ENCODE data around the gene RSRC1.
"Not testable (repeated sequence)": the region's sequence is repeated elsewhere in the genome, so short reads cannot be mapped to it uniquely, and the experiment has no call there.

RSRC1 gene

DNA sequence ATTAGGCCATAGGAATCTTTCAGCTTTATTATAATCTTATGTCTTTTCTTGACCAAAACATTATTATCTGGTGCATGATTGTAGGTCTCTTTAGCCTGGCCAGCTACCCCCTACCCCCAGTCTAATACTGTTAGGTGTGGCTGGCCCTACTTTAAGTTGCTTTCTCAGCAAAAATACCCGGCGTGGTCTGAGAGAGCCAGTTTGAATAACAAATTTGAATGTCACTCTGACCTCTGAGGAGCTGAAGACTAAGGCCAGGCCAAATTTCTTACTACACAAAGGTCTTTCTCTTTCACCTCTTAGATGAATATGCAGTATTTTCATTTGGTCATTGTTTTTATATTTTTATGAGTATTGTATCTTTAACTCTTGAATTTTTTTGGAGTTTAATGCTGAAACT, 272.6 kb downstream of the RSRC1 start:
- in situ Hi-C loops (cut with MboI; ENCODE audit: low sequenced_read_pairs), result no loop called here

DNA sequence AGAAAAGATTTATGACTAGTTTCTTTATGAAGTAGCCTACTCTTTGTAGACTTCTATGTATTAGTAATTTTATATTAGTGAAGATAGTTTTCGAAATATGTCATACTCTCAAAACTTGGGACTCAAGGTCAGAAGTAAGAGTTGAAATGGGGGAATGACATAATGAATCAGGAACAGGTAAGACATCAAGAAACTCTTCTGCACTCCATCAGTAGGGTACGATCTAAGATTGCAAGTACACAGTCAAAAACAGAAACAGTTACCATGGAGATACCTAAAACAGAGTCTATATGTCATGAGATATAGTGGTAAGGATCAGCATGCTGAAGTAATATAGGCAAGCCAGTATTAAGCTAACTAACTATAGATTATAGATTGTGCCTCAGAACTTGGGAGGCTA, 274.1 kb downstream of the RSRC1 start:
- in situ Hi-C loops (cut with MboI; ENCODE audit: low sequenced_read_pairs), result no loop called here

DNA sequence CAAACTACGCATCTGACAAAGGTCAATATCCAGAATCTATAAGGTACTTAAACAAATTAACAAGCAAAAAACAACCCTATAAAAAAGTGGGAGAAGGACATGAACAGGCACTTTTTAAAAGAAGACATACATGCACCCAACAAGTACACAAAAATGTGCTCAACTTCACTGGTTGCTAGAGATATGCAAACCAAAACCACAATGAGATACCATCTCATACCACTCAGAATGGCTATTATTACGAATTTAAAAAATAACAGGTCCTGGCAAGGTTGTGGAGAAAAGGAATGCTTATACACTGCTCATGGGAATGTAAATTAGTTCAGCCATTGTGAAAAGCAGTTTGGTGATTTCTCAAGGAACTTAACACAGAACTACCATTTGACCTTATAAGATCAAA, 285.5 kb downstream of the RSRC1 start:
- in situ Hi-C loops (cut with MboI; ENCODE audit: low sequenced_read_pairs), result no loop called here

DNA sequence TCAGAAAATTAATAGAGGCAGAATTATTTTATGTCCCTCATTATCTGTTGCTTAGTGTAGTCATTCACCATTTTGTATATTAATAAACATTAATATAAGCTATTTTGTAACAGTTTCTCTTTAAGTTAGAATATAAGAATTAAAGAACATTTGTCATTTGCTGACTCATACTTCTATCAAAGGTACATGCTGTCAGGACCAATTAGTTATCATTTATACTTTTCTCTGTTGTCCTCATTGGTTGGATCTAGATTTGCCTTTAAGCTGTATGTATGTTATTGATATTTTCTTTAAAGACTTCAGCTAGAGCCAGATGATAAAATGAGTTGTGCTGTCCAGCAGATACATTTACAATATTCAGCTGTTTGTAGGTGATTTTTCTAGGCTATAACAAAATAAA, 292.7 kb downstream of the RSRC1 start:
- in situ Hi-C loops (cut with MboI; ENCODE audit: low sequenced_read_pairs), result no loop called here

DNA sequence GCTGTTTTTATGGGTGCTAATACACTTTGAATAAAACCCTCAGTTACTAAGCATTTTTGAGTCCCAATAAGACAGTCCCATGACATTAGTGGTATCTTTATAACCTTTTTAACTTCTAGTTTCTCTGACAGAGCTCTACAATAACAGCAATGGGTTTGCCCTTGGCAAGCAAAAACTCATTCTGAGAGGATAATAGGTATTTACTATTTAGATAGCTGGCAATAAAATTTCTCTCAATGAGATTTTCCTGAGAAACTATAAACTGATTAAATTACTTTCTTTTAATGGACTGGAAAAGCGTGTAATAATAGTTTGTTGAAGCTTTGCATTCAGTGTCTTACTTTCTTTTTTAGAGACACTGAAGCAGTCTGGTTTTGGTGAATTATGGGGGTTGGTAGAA, 293.1 kb downstream of the RSRC1 start:
- in situ Hi-C loops (cut with MboI; ENCODE audit: low sequenced_read_pairs), result no loop called here

DNA sequence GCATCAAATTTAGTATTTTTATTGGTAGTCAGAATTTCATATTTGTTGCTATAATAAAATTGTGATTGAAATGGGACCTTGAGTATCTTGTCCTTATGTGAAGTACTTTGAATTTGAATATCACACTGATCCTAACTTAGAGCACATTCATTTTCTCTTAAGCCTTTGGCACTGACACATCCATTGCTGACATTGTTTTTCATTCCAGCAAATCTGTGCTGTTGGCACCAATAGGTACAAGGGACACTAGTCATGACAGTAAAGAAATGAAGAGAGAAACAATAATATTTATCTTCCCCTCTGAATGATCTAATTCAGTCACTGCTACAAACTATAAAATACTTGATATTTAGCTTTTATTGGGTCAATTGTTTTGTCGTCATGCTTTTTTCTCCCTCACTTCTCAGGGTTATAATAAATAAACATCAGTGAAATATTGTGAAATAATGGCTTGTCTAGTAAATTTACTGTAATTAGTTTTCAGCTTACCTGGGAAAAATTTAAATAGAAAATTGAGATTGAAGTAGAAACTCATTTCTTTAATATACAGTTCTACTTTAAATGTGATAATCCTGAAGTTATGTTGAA, 294.3 kb downstream of the RSRC1 start:
- in situ Hi-C loops (cut with MboI; ENCODE audit: low sequenced_read_pairs), result no loop called here

DNA sequence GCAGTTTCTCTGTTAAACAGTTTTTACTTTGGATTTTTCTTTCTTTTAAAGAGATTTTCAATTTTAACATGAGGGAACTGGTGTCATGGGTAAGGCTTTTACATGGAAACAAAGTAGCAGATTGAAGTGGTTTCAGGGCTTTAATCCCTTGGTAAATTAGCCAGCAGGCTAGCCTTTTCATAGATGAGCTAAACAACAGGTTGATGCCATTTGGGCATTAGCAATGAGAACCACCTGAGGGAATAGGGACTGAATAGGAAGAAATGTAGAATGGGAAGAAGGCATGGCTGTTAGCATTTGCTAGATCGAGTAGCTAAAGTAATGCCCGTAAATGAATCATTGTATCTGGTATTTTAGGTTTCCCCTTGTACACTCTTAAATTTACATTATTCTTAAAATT, 295.6 kb downstream of the RSRC1 start:
- in situ Hi-C loops (cut with MboI; ENCODE audit: low sequenced_read_pairs), result no loop called here

DNA sequence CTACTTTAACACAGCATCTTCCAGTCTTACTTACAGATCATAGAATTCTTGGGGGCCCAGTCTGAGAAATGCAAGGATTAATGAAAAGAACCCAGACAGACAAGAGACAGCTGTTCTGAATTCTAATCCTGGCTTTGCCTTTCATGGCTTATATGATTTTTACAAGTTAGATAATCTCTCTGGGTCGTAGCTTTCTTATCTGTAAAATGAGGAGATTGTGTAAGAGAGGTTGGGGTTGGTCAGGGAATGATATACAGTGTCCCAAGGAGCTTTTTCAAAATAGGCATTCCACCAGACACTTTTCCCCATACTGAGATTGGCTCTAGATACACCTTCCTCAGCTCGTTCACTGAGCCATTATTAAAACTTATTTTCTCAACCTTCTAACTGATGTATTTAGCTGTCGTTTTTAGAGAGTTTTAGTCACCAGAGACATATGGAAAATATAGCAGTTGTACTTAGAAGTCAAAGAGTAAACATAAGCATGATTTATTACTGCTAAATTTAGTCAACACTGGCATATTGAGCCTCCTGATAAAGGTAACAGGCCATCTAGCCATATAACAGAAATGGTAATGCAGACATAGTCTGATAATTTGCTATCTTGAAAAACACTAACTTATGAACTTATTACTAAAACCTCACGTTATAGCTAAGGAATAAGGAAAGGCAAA, 298.1 kb downstream of the RSRC1 start:
- in situ Hi-C loops (cut with MboI; ENCODE audit: low sequenced_read_pairs), result no loop called here

DNA sequence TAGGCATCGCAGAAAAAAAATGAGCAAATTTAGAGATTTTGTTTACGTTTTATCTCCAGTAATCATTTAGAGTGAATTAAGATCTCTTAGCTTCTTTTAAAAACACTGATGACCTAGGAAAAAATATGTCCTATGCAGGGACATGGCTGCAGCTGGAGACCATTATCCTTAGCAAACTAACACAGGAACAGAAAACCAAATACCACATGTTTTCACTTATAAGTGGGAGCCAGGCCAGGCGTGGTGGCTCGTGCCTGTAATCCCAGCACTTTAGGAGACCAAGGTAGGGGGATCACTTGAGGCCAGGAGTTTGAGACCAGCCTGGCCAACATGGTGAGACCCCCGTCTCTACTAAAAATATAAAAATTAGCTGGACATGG, 298.6 kb downstream of the RSRC1 start:
- in situ Hi-C loops (cut with MboI; ENCODE audit: low sequenced_read_pairs), result not testable (repeated sequence)

DNA sequence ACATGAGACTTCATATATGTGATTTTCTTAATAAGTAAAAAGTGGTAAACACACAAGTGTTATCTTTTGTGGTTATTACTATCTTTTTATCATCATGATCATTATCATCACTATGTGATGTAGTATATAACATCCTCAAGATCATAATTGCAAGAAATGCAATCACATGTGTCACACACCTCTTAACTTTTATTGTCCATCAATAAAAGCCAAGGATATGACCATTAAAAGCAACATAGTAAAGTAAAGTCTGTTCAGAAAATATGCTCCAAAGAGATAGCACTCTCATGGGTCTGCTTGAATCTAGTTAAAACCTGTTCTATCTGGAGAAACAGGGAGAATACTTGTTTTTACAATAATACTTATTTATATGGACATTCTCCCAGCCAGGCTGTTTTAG, 308.1 kb downstream of the RSRC1 start:
- in situ Hi-C loops (cut with MboI; ENCODE audit: low sequenced_read_pairs), result no loop called here

DNA sequence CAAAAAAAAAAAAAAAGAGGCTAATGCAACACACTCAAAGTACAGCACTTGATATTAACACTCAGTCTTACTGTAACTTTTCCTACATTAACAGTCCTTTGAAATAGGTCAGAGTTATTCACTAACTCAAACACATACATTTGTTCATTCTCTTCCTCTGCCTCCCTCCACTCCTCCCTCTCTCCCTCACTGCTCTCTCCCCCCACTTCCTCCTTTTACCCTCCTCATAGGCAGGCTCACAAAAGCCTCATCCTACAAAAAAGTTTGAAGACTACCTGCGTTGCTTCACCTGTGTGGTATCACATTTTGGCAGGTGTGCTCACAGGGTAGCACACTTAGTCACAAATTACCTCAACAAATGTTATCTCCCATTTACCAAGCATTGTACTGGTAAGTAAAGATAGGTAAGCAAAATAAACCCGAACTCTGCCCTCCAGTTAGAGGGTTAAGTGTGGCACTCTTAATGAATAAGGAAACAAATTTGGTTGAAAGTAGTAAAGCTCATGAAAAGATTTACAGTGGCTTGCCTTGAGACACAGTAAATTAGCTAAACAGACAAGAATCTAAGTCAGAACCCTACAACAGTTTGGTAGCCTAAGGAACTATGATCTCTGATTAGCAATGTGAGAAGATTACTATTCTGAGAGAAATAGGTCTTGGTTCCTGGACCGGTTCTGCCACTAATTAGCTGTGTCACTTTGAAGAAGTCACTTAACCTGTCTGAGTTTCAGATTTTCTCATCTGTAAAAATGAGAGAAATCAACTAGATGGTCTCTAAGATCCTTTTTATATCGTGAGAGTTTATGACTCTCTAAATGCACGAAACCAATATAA, 310.1 kb downstream of the RSRC1 start:
- in situ Hi-C loops (cut with MboI; ENCODE audit: low sequenced_read_pairs), result no loop called here

DNA sequence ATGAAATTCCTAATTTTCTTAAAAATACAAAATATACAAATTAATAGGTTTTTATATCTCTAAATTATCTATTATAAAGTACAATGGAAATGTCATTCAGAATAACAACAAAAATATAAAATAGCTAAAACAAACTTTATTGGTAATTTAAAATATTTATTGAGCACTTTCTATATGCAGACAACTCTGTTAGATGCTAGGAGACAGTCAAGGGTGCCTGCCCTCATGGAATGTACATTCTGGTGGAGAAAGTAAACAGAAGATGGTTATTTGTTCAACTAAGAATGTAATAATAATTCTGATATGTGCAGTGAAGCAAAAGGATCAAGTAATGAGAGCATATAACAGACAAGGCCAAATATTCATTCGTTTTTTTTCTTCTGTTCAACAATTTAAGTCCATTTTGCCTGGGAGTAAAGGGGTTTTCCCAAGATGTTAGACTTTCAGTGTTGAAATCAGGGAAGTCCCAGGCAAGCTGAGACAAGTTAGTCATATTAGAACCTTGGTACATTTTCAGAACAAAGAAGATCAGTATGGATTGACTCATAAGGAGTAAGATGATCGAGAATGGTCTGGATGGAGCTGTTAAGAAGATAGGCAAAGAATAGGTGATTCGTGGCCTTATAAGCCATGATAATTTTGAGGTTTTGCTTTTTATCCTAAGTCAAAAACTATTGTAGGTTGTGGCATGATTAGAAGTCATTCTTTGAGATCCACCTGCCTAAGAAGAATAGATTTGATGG, 310.9 kb downstream of the RSRC1 start:
- in situ Hi-C loops (cut with MboI; ENCODE audit: low sequenced_read_pairs), result no loop called here

DNA sequence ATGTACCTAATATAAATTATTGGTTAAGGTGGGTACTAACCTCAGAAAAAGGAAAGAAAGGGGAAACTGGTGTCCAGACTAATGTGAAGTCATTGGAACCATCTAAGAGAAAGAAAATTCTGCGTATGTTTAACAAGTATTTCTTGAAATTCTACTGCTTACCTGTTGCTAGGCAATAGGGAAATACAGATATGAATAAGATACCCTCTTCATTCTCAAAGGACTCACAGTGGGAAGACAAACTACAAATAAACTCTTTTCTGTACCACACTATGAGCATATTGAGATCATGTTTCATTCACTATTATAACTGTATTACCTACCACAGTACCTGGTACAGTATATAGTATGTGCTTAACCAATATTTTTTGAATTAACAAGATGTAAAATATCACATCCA, 320.6 kb downstream of the RSRC1 start:
- in situ Hi-C loops (cut with MboI; ENCODE audit: low sequenced_read_pairs), result loop anchor here (25.0 kb wide), 1 partner anchor 568 kb away; no protein-coding TSS in a partner anchor

DNA sequence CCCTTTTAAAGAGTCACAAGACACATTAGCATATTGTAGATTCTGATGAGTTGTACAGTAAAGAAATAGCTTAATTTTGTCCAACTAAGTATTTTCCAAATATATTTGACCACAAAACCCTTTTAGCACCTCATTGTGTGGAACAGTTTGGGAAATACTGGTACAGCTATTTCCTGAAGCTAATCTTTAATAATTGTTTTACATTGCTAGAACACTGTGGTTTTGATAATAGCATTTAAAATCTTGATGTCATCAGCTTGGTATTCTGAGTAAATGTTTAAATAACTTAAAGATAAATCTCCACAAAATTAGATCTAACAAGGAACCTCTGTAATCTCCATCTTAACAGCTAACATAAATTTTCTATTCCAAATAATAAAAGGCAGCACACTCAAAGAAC, 321.1 kb downstream of the RSRC1 start:
- in situ Hi-C loops (cut with MboI; ENCODE audit: low sequenced_read_pairs), result loop anchor here (25.0 kb wide), 1 partner anchor 569 kb away; no protein-coding TSS in a partner anchor

DNA sequence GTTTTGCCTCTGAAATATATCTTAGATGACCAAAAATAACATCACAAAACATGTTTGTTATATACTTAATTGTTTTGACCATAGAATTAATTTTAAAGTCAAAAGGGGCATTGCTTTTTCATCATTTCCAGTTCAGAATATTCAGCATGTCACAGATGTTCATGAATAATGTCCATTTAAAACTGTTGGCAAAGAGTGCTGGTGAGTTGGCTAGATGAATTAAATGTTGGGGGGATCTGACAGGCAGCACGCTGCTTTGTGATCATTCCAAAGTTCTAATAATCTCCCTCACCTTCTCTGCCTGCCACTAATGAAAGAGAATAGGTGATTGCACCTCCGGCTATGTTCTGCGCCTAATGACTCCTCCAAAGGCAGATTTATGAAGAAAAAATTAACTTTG, 321.9 kb downstream of the RSRC1 start:
- in situ Hi-C loops (cut with MboI; ENCODE audit: low sequenced_read_pairs), result loop anchor here (25.0 kb wide), 1 partner anchor 570 kb away; no protein-coding TSS in a partner anchor

DNA sequence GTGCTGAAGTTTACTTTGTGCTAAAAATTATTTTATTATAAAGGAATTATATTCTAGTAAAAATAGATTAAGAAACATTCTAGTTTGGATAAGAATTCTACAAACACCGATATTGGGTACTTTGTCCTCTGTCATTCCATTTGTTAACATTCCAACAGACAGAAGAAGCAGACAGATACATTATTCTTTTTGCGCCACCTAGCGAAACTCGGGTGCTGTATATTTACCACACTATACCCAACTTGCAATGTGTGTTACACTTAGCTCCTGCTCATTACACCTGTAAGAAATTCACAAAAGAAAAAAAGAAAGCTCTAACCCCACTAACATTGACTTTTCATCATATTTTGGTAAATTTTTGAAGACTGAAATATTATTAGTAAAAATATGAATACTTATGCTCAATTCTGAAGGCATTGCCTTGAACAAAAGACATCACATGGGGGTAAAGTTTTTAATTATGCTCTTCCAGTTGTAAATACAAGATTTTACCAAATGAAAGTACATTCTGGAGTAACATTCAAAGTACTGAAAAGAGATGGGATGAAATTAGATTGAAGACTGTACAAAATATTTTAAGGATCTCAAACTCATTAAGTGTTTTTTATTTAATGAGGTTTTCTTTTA, 324.6 kb downstream of the RSRC1 start:
- in situ Hi-C loops (cut with MboI; ENCODE audit: low sequenced_read_pairs), result loop anchor here (25.0 kb wide), 1 partner anchor 572 kb away; no protein-coding TSS in a partner anchor

DNA sequence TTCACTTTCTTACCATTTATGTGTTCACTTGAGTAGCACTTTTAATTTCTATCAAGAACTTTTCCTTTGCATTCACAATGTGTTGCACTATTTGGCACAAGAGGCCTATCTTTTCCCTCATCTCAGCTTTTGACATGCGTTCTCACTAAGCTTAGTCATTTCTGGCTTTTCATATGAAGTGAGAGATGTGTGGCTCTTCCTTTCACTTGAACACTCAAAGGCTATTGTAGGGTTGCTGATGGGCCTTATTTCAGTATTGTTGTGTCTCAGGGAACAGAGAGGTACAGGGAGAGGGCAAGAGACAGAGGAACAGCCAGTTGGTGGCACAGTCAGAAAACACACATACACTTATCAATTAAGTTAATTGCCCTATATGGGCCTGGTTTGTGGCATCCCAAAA, 333.7 kb downstream of the RSRC1 start:
- in situ Hi-C loops (cut with MboI; ENCODE audit: low sequenced_read_pairs), result loop anchor here (25.0 kb wide), 1 partner anchor 581 kb away; no protein-coding TSS in a partner anchor

DNA sequence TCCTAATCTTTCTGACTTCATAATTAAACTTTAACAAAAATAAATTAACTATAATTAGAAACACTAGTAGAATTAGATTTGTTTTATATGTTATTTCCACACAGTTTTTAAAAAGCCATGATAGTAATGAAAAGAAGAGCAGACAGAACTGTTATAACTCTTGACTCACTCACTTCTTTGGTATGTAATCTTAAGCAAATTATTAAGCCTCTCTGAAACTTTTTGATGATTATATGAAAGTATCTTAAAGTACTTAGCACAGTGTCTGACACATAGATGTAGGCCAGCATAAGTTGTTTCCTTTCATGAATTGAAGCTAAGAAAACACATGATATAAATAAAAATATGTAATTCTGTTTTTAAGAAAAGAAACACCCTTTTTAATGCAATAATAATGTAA, 337.5 kb downstream of the RSRC1 start:
- in situ Hi-C loops (cut with MboI; ENCODE audit: low sequenced_read_pairs), result loop anchor here (25.0 kb wide), 1 partner anchor 585 kb away; no protein-coding TSS in a partner anchor

DNA sequence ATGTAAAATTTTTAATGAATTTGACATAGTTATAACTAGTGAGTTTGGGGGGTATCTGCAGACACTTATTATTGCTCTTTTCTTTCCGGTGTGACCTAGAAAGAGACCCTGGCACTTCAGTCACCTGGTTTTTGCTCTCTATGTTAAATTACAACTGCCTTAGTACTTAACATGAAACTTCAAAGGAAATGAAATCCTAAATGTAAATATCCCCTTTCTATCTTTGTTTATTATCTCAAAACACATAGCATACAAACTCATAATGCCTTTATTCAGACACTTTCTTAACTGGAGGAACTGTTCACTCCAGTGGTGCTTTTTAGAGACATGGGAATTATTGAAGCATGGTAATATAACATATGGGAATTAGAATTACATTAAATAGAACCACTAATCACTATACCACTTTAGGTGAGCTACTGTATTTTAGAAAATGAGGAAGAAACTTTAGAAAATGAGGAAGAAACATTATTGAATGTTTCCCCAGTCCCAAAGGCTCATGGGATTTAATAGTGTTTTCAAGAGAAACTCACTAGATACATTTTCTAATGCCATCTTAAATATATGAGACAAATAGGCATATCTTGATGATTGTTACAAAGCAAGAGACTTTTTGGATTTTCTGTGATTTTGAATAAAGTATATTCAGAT, 341.6 kb downstream of the RSRC1 start:
- in situ Hi-C loops (cut with MboI; ENCODE audit: low sequenced_read_pairs), result no loop called here

DNA sequence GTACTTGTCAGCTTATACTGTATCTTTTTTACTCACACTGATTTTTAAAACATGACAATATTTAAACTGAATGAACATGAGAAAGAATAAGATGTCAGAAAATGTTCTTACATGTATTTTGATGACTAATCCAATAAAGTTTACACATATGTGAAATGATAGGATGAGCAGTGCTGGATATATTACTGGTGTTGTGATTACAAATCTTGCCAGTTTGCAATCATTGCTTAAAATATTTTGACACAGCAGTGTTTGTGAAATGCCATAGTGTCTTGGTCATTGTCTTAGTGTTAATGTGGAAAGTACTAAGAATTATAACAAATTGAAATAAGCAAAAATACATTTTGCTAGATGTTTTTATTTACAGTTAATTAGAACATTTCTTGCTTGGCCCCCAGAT, 342.4 kb downstream of the RSRC1 start:
- in situ Hi-C loops (cut with MboI; ENCODE audit: low sequenced_read_pairs), result no loop called here

All from HL-60/S4 (cell line).